ENCODE measurements around the gene LRRC34. TPM values are rescaled to one million over a fixed set of nuclear protein-coding genes. Genes with fewer than 3 reads are reported as not detected.

The LRRC34 gene
- total RNA-seq, 6 donors from 2014 or later: 0.78 to 12.9 (median 3.9) TPM

DNA sequence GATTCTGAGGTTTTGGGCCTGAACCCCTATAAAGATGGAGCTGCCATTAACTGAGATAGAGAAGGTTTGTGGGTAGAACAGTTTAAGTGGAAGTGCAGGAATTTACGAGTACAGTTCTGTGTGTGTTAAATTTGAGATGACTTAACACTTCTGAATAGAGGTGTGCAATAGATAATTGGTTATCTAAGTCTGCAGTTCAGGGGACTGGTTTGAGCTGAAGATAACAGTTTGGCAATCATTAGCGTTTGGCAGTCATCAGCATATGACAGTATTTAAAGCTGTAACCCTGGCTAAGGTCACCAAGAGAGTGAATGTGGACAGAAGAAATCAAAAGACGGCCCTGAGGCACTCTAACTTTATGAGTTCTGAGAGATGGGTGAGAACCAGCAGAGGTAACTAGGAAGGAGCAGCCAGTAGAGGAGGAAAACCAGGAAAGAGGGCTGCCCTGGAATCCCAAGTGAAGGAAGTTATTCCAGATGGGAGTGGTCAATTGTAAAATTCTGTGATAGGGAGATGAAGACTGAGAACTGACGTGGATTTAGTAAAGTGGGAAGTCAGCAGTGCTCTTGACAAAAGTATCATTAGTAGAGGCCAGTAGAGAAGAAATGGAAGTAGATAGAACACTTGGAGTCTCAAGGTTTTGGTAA is 31.4 kb downstream of the LRRC34 start:
- TF ChIP-seq, protein P1, sequence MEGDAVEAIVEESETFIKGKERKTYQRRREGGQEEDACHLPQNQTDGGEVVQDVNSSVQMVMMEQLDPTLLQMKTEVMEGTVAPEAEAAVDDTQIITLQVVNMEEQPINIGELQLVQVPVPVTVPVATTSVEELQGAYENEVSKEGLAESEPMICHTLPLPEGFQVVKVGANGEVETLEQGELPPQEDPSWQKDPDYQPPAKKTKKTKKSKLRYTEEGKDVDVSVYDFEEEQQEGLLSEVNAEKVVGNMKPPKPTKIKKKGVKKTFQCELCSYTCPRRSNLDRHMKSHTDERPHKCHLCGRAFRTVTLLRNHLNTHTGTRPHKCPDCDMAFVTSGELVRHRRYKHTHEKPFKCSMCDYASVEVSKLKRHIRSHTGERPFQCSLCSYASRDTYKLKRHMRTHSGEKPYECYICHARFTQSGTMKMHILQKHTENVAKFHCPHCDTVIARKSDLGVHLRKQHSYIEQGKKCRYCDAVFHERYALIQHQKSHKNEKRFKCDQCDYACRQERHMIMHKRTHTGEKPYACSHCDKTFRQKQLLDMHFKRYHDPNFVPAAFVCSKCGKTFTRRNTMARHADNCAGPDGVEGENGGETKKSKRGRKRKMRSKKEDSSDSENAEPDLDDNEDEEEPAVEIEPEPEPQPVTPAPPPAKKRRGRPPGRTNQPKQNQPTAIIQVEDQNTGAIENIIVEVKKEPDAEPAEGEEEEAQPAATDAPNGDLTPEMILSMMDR (IDR thresholded peaks at IDR 0.05): no peak
- no peak for TF ChIP-seq POLR2A (IDR thresholded peaks at IDR 0.05)
- no peak for TF ChIP-seq POLR2AphosphoS5 (IDR thresholded peaks at IDR 0.05)
- TF ChIP-seq EP300 (IDR thresholded peaks at IDR 0.05): no peak
- H3K27me3 ChIP-seq: no peaks in the 10 kb centered on the region
- no peak overlapping the region for H3K4me3 ChIP-seq
- 86 to 94% methylated on average over 4 of the region's 4 CpGs for WGBS, 2 donors
- no peak for DNase-seq
- H3K36me3 ChIP-seq: peaks cover 42 to 94% (median 70%) of the 10 kb centered on the region in 4 donors
- no peak overlapping the region for H3K27ac ChIP-seq
- peaks cover 0 to 6% (median under 1%) of the 10 kb centered on the region in 4 donors for H3K4me1 ChIP-seq
- H3K9me3 ChIP-seq: no peaks in the 10 kb centered on the region
- no peak for ATAC-seq (ENCODE audit: low FRiP score in 2 of 2)

GRCh38 chr3:169780742-169781141 is 32.0 kb downstream of the LRRC34 start:
- peaks cover 38 to 94% (median 65%) of the 10 kb centered on the region in 4 donors for H3K36me3 ChIP-seq
- peaks cover 0 to 12% (median 5%) of the 10 kb centered on the region in 4 donors for H3K4me1 ChIP-seq
- no peaks in the 10 kb centered on the region for H3K27me3 ChIP-seq
- no peak for ATAC-seq (ENCODE audit: low FRiP score in 2 of 2)
- 42 to 48% methylated on average over 2 of the region's 2 CpGs for WGBS, 2 donors
- no peak for DNase-seq
- H3K27ac ChIP-seq: no peak overlapping the region
- TF ChIP-seq POLR2A (IDR thresholded peaks at IDR 0.05): no peak
- no peak overlapping the region for H3K4me3 ChIP-seq
- no peaks in the 10 kb centered on the region for H3K9me3 ChIP-seq

GRCh38 chr3:169777822-169778221 is 34.9 kb downstream of the LRRC34 start:
- H3K9me3 ChIP-seq: no peaks in the 10 kb centered on the region
- no peaks in the 10 kb centered on the region for H3K27me3 ChIP-seq
- peaks cover 27 to 78% (median 47%) of the 10 kb centered on the region in 4 donors for H3K36me3 ChIP-seq
- 69 to 95% methylated on average over 4 of the region's 4 CpGs for WGBS, 2 donors
- H3K27ac ChIP-seq: no peak overlapping the region
- TF ChIP-seq, protein P1 (IDR thresholded peaks at IDR 0.05): no peak
- no peak for TF ChIP-seq POLR2AphosphoS5 (IDR thresholded peaks at IDR 0.05)
- no peak for TF ChIP-seq POLR2A (IDR thresholded peaks at IDR 0.05)
- no peak for TF ChIP-seq EP300 (IDR thresholded peaks at IDR 0.05)
- ATAC-seq (ENCODE audit: low FRiP score in 2 of 2) (no peak), DNase-seq (no peak)
- no peak overlapping the region for H3K4me3 ChIP-seq
- H3K4me1 ChIP-seq: peaks cover 15 to 32% (median 23%) of the 10 kb centered on the region in 4 donors

- H3K4me3 ChIP-seq: peak overlapping the region in 3 of 4 donors; percentile 69 to 78 (median 77)
- H3K27ac ChIP-seq: peak overlapping the region in 3 of 4 donors; percentile 98 to 100 (median 98)
- no peaks in the 10 kb centered on the region for H3K9me3 ChIP-seq
- ATAC-seq (ENCODE audit: low FRiP score in 2 of 2) (no peak), DNase-seq (no peak)
- TF ChIP-seq POLR2AphosphoS5 (IDR thresholded peaks at IDR 0.05) (no peak), EP300 (IDR thresholded peaks at IDR 0.05) (no peak), POLR2A (IDR thresholded peaks at IDR 0.05) (no peak)
- TF ChIP-seq, protein P1 (IDR thresholded peaks at IDR 0.05): no peak
- H3K36me3 ChIP-seq: peaks cover 0 to 42% (median 16%) of the 10 kb centered on the region in 4 donors
- peaks cover 15 to 27% (median 23%) of the 10 kb centered on the region in 4 donors for H3K4me1 ChIP-seq
- H3K27me3 ChIP-seq: no peaks in the 10 kb centered on the region
- 42 to 53% methylated on average over 5 of the region's 5 CpGs for WGBS, 2 donors
Measured at GRCh38 chr3:169774186-169774585, 38.5 kb downstream of the LRRC34 start.

DNA sequence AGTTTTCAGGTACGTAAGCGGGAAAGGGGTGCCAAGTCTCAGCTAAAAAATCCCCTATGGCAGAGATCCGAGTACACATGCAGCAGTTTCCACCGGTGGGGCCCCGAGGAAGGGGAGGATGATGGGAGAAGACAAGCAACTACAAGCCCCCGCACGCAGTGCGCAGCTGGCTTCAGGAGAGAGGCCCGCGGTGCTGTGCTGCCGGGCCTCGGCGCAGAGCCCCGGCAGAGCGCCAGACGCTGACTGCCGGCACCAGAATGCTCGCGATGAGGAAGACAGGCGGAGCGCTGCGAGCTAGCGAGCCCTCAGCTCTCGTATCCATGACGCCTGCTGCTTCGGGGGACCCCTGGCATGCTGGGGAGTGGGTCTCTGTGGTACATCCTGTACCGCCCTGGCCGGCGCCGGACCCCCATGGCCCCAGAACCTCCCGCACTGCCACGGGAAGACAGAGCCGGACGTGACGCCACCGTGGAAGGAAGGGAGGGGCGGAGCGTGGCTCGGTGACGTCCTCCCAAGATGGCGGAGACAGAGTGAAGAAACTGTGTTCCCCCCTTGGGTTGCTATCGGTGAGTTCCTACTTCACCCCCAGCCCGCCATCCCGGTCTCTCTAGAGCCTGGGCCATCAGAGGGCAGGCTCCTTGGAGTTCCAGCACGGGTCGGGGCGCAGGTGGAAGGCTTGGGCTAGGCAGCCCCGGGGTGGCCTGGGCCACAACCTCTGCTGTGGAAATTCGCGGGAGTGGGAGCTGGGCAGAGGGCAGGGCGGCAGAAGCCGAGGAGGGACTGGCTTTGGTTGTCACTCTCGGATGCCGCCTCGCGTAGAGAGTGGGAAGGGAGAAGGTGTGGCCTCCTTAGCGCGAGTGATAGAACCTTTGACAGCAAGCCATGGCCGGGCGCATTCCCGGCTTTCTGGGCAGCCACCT is 39.5 kb downstream of the LRRC34 start, which contains the start of gene MYNN:
MYNN (plus strand) TSS at position 500 of the 920 bp plus-strand sequence. CDS start 900 bp downstream, outside the sequence.
- Histone ChIP-seq H3K27me3 (no peaks in the 10 kb centered on the region), H3K36me3 (peaks cover 0 to 31% (median 10%) of the 10 kb centered on the region in 4 donors), H3K9me3 (no peaks in the 10 kb centered on the region), H3K4me3 (peak within 1 kb of the TSS; percentile 69 to 84 (median 78)), H3K4me1 (peaks cover 15 to 27% (median 23%) of the 10 kb centered on the region in 4 donors), H3K27ac (peak within 1 kb of the TSS; percentile 98 to 100 (median 98))
- peak; percentile 93 to 96 for DNase-seq
- WGBS, 2 donors: 1% methylated on average over 20 to 50 of the region's 61 CpGs
- ATAC-seq (ENCODE audit: low FRiP score in 2 of 2): peak; percentile 96 to 98
- peak in 1 of 4 donors; percentile 70 for TF ChIP-seq EP300 (IDR thresholded peaks at IDR 0.05)
- peak; percentile 97 to 100 (median 99) for TF ChIP-seq POLR2A (IDR thresholded peaks at IDR 0.05)
- TF ChIP-seq, protein P1 (IDR thresholded peaks at IDR 0.05): peak in 2 of 6 experiments; percentile 6 to 18
- TF ChIP-seq POLR2AphosphoS5 (IDR thresholded peaks at IDR 0.05): peak; percentile 100
